Osteoblast (primary cell): ENCODE measurements around the gene EZH2. TPM values are rescaled to one million over a fixed set of nuclear protein-coding genes. Genes with fewer than 3 reads are reported as not detected.
A peak's percentile ranks its signal among the peaks of the same experiment; 100 is the strongest.

Experiments used
- DNase-seq: peaks from one replicate; pipeline ENCODE4 v3.0.0; 2011; ENCODE audit warnings: low spot score, mixed read lengths; ENCODE audit not compliant: insufficient read length; ENCODE audit errors: missing footprints
- H2AFZ ChIP-seq: 2 replicates; pipeline ENCODE4 v1.6.0; 2011; ENCODE audit warnings: mild to moderate bottlenecking, low read length
- H3K27ac ChIP-seq: 2 replicates; pipeline ENCODE4 v1.5.1; 2011; ENCODE audit warnings: mild to moderate bottlenecking, low read depth, low read length, moderate library complexity
- H3K27me3 ChIP-seq: 2 replicates; pipeline ENCODE4 v1.6.0; 2012; ENCODE audit warnings: mild to moderate bottlenecking, control low read depth, inconsistent platforms, low read length, moderate library complexity; ENCODE audit not compliant: insufficient read depth
- H3K36me3 ChIP-seq: 2 replicates; pipeline ENCODE4 v1.5.1; 2011; ENCODE audit warnings: mild to moderate bottlenecking, low read length, control low read depth, moderate library complexity; ENCODE audit not compliant: insufficient read depth
- H3K4me1 ChIP-seq: 2 replicates; pipeline ENCODE4 v1.5.1; 2011; ENCODE audit warnings: mild to moderate bottlenecking, low read length, control low read depth, moderate library complexity; ENCODE audit not compliant: insufficient read depth
- H3K4me2 ChIP-seq: 2 replicates; pipeline ENCODE4 v1.6.0; 2011; ENCODE audit warnings: mild to moderate bottlenecking, low read length; ENCODE audit not compliant: insufficient read depth
- H3K4me3 ChIP-seq: fragments of 200-600 bp; sonication (generic); 3 replicates; pipeline ENCODE4 v1.5.1; 2012; ENCODE audit warnings: mild to moderate bottlenecking, low read length, inconsistent platforms; ENCODE audit not compliant: insufficient read depth
- H3K79me2 ChIP-seq: 2 replicates; pipeline ENCODE4 v1.6.0; 2012; ENCODE audit warnings: mild to moderate bottlenecking, low read length, control low read depth, inconsistent platforms; ENCODE audit not compliant: insufficient read depth
- H3K9me3 ChIP-seq: 2 replicates; pipeline ENCODE4 v1.5.1; 2011; ENCODE audit warnings: low read depth, low read length, control low read depth
- H4K20me1 ChIP-seq: 2 replicates; pipeline ENCODE4 v1.6.0; 2012; ENCODE audit warnings: mild to moderate bottlenecking, low read length, control low read depth; ENCODE audit not compliant: insufficient read depth
- CTCF ChIP-seq: IDR thresholded peaks from 2 replicates; pipeline ENCODE4 v1.5.1; 2011; ENCODE audit warnings: mild to moderate bottlenecking, low read depth, low read length, moderate library complexity; ENCODE audit errors: extremely low read depth
- total RNA-seq: library from RNA; depleted of rRNA; stranded (reverse); fragments of >200 nt; gene quantifications from 2 replicates; pipeline ENCODE4 v1.2.3, GENCODE V29; 2012

Gene EZH2
- total RNA-seq, 1 donor: 7.6 TPM

GRCh38 chr7:148819697-148820360 is 64.3 kb downstream of the EZH2 start:
- Histone ChIP-seq H4K20me1 (no peaks in the 10 kb centered on the region), H3K9me3 (no peaks in the 10 kb centered on the region), H3K4me2 (peak overlapping the region; percentile 9), H3K27ac (peak overlapping the region; percentile 18), H3K36me3 (peaks cover 4% of the 10 kb centered on the region), H3K27me3 (no peaks in the 10 kb centered on the region), H3K4me1 (peaks cover 12% of the 10 kb centered on the region), H3K4me3 (no peak overlapping the region), H3K79me2 (no peaks in the 10 kb centered on the region), H2AFZ (peak overlapping the region; percentile 8)
- DNase-seq: no peak
- no peak for TF ChIP-seq CTCF

GRCh38 chr7:148815612-148816011 is 68.5 kb downstream of the EZH2 start:
- Histone ChIP-seq H3K4me1 (peaks cover 12% of the 10 kb centered on the region), H3K27ac (no peak overlapping the region), H3K4me3 (no peak overlapping the region), H3K4me2 (no peak overlapping the region), H3K9me3 (no peaks in the 10 kb centered on the region), H3K79me2 (no peaks in the 10 kb centered on the region), H4K20me1 (no peaks in the 10 kb centered on the region), H3K27me3 (no peaks in the 10 kb centered on the region), H3K36me3 (peaks cover 14% of the 10 kb centered on the region), H2AFZ (no peak overlapping the region)
- DNase-seq: no peak
- no peak for TF ChIP-seq CTCF

GRCh38 chr7:148814922-148815559 is 69.0 kb downstream of the EZH2 start:
- Histone ChIP-seq H3K4me1 (peaks cover 6% of the 10 kb centered on the region), H3K9me3 (no peaks in the 10 kb centered on the region), H3K36me3 (peaks cover 14% of the 10 kb centered on the region), H3K27me3 (no peaks in the 10 kb centered on the region), H3K79me2 (no peaks in the 10 kb centered on the region), H3K27ac (no peak overlapping the region), H4K20me1 (no peaks in the 10 kb centered on the region), H3K4me3 (no peak overlapping the region), H2AFZ (no peak overlapping the region), H3K4me2 (no peak overlapping the region)
- TF ChIP-seq CTCF: no peak
- no peak for DNase-seq

- no peaks in the 10 kb centered on the region for H3K27me3 ChIP-seq
- TF ChIP-seq CTCF: no peak
- no peaks in the 10 kb centered on the region for H4K20me1 ChIP-seq
- peaks cover 5% of the 10 kb centered on the region for H3K4me1 ChIP-seq
- no peak overlapping the region for H3K27ac ChIP-seq
- no peak for DNase-seq
- peaks cover 16% of the 10 kb centered on the region for H3K36me3 ChIP-seq
- no peak overlapping the region for H2AFZ ChIP-seq
- no peak overlapping the region for H3K4me3 ChIP-seq
- no peaks in the 10 kb centered on the region for H3K9me3 ChIP-seq
- H3K79me2 ChIP-seq: no peaks in the 10 kb centered on the region
- no peak overlapping the region for H3K4me2 ChIP-seq
These were observed 70.2 kb downstream of the EZH2 start for GRCh38 chr7:148813890-148814289.
